OCI-LY7 (cell line): ENCODE data around the gene GSK3B. TPM values are rescaled to one million over a fixed set of nuclear protein-coding genes. Genes with fewer than 3 reads are reported as not detected.

Experiments
- BruUV-seq: library from RNA; stranded (reverse); fragments of 400-500 nt; replicated peaks from 2 replicates; lab custom pipeline; 2021; lab: Mats Ljungman, UMichigan
- CTCF ChIA-PET: fragments of 300-600 bp; sonication (Branson Sonifier 250); formaldehyde crosslinking; loops from one replicate; lab custom pipeline; 2022; ENCODE audit warnings: antibody characterized with exemption; ENCODE audit not compliant: unreplicated experiment; lab: Charles Lee
- POLR2A ChIA-PET: fragments of 300-600 bp; sonication (Branson Sonifier 250); formaldehyde crosslinking; loops from one replicate; lab custom pipeline; 2022; ENCODE audit warnings: antibody characterized with exemption; lab: Charles Lee
- DNase-seq: peaks from one replicate; pipeline ENCODE4 v3.0.0-alpha.2; 2015; ENCODE audit warnings: low spot score
- H2AFZ ChIP-seq: fragments of 200-600 bp; sonication (generic), shearing (Covaris generic); 2 replicates; pipeline ENCODE4 v1.6.1; 2014; ENCODE audit warnings: mild to moderate bottlenecking, antibody characterized with exemption, low read length, moderate library complexity
- H3K27ac ChIP-seq: fragments of 200-600 bp; sonication (generic); 2 replicates; pipeline ENCODE4 v1.5.1; 2014; ENCODE audit warnings: mixed run types, low read depth, mild to moderate bottlenecking, moderate library complexity, low read length, inconsistent platforms; ENCODE audit not compliant: poor library complexity, severe bottlenecking
- H3K36me3 ChIP-seq: fragments of 200-600 bp; sonication (generic); 2 replicates; pipeline ENCODE4 v1.6.1; 2014; ENCODE audit warnings: mild to moderate bottlenecking, antibody characterized with exemption, low read length, moderate library complexity, mixed read lengths; ENCODE audit not compliant: insufficient read depth
- H3K4me1 ChIP-seq: fragments of 200-600 bp; sonication (generic); 2 replicates; pipeline ENCODE4 v1.5.1; 2014; ENCODE audit warnings: mild to moderate bottlenecking, low read length; ENCODE audit not compliant: insufficient read depth, poor library complexity, severe bottlenecking
- H3K4me2 ChIP-seq: fragments of 200-600 bp; sonication (generic); 2 replicates; pipeline ENCODE4 v1.6.1; 2014; ENCODE audit warnings: mild to moderate bottlenecking, low read length
- H3K4me3 ChIP-seq: fragments of 200-600 bp; sonication (generic); 2 replicates; pipeline ENCODE4 v1.5.1; 2014; ENCODE audit warnings: mild to moderate bottlenecking, low read depth, low read length; ENCODE audit not compliant: poor library complexity, severe bottlenecking
- H3K79me2 ChIP-seq: fragments of 200-600 bp; sonication (generic); 2 replicates; pipeline ENCODE4 v1.6.1; 2016; ENCODE audit warnings: low read depth, mild to moderate bottlenecking, low read length, moderate library complexity, mixed read lengths; ENCODE audit not compliant: insufficient read depth
- H3K9me2 ChIP-seq: fragments of 200-600 bp; sonication (generic); 2 replicates; pipeline ENCODE4 v1.6.1; 2016; ENCODE audit warnings: mild to moderate bottlenecking, low read length, mixed read lengths; ENCODE audit not compliant: insufficient read depth
- H3K9me3 ChIP-seq: fragments of 200-600 bp; sonication (generic); 2 replicates; pipeline ENCODE4 v1.6.1; 2014; ENCODE audit warnings: mild to moderate bottlenecking, mixed run types, low read length, mixed read lengths
- H4K20me1 ChIP-seq: fragments of 200-600 bp; sonication (generic); 2 replicates; pipeline ENCODE4 v1.6.1; 2014; ENCODE audit warnings: mild to moderate bottlenecking, antibody characterized with exemption, low read length, moderate library complexity, mixed read lengths; ENCODE audit not compliant: insufficient read depth
- EZH2phosphoT487 ChIP-seq: fragments of 200-600 bp; sonication (generic); IDR thresholded peaks from 2 replicates; pipeline ENCODE4 v1.6.1; 2018; ENCODE audit warnings: low read depth, borderline replicate concordance, mild to moderate bottlenecking, mixed run types, antibody characterized with exemption, low read length, moderate library complexity, mixed read lengths
- intact Hi-C: fragments of 100-400 bp; cut with micrococcal nuclease; formaldehyde crosslinking; loops from one replicate; pipeline ENCODE4 v1.10.0; 2022; ENCODE audit not compliant: unreplicated experiment
- total RNA-seq, 2 experiments: library from RNA; depleted of rRNA in 1 of 2; stranded (reverse); fragments of >200 nt in 1 of 2; shearing (Covaris generic) in 1 of 2; gene quantifications; 2 replicates each; pipeline ENCODE4 v1.2.3, GENCODE V29; 2014 to 2022
- TF ChIP-seq, protein P1 (sequence below): fragments of 200-600 bp; sonication (generic); conservative IDR thresholded peaks from 2 replicates; pipeline ENCODE4 v1.5.1; 2014; ENCODE audit warnings: mild to moderate bottlenecking, antibody characterized with exemption, low read length, moderate library complexity, mixed read lengths

Gene GSK3B
- total RNA-seq, 2 experiments from 2014 or later, result 26.6 to 40.9 TPM

DNA sequence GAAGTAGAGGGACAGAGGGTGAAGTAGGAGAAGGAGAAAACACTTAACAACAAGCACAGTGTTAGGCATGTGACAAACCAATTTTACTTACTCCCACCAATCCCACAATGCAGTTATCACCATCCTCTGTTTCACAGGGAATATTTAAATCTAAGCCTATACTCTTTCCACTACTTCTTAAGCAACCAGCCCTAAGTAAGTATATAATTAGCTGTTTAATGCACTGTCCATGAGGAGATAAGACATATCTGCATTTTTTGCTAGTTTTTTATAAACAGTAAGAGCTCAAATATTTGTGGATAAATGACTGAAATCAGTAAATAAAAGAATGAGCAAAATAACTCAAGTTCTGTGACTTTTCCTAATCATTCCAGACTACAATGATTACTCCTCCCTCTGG lies 62.7 kb downstream of the GSK3B start:
- Histone ChIP-seq H4K20me1 (no peaks in the 10 kb centered on the region), H3K9me3 (peaks cover 9% of the 10 kb centered on the region; the same call in 1 of the 2 replicates), H3K9me2 (no peaks in the 10 kb centered on the region), H3K27ac (no peak overlapping the region), H3K79me2 (peaks cover 62% of the 10 kb centered on the region), H3K4me1 (peaks cover 9% of the 10 kb centered on the region), H3K4me3 (no peak overlapping the region), H3K4me2 (no peak overlapping the region), H3K36me3 (no peaks in the 10 kb centered on the region), H2AFZ (no peak overlapping the region)
- intact Hi-C loops, result no loop called here
- POLR2A ChIA-PET, result interaction anchor here (0.9 kb wide), 1 partner anchor 11 kb away, joined by 3 read pairs; no protein-coding TSS in a partner anchor
- TF ChIP-seq, protein P1, sequence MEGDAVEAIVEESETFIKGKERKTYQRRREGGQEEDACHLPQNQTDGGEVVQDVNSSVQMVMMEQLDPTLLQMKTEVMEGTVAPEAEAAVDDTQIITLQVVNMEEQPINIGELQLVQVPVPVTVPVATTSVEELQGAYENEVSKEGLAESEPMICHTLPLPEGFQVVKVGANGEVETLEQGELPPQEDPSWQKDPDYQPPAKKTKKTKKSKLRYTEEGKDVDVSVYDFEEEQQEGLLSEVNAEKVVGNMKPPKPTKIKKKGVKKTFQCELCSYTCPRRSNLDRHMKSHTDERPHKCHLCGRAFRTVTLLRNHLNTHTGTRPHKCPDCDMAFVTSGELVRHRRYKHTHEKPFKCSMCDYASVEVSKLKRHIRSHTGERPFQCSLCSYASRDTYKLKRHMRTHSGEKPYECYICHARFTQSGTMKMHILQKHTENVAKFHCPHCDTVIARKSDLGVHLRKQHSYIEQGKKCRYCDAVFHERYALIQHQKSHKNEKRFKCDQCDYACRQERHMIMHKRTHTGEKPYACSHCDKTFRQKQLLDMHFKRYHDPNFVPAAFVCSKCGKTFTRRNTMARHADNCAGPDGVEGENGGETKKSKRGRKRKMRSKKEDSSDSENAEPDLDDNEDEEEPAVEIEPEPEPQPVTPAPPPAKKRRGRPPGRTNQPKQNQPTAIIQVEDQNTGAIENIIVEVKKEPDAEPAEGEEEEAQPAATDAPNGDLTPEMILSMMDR, result no peak
- TF ChIP-seq EZH2phosphoT487, result no peak
- CTCF ChIA-PET, result no interaction called here
- DNase-seq, result no peak
- no TSS peak for BruUV-seq

DNA sequence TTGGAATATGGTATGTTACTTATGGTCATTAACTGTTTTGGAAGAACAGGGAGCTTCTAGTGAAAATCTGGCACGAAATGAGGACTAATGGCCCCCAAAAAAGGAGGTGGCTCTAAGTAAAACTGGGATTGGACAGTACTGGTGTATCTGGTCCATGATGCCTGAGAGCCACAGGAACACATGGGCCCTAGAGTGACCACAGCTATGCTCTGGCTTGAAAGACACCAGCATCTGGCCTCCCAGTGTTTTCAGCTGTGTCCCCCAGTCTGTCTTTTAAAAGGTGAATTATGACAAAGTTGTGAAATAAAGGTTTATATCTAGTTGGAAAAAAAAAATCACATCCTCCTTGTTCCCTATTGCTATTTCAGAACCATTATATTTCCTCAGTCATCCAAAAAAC lies 64.5 kb downstream of the GSK3B start:
- no peaks in the 10 kb centered on the region for H3K36me3 ChIP-seq
- DNase-seq, result no peak
- H3K79me2 ChIP-seq, result peaks cover 58% of the 10 kb centered on the region
- no TSS peak for BruUV-seq
- intact Hi-C loops, result no loop called here
- H3K27ac ChIP-seq, result no peak overlapping the region
- no peak overlapping the region for H2AFZ ChIP-seq
- H3K4me3 ChIP-seq, result no peak overlapping the region
- H3K4me2 ChIP-seq, result no peak overlapping the region
- H4K20me1 ChIP-seq, result no peaks in the 10 kb centered on the region
- TF ChIP-seq EZH2phosphoT487, result no peak
- TF ChIP-seq, protein P1, result no peak
- peaks cover 9% of the 10 kb centered on the region for H3K4me1 ChIP-seq
- H3K9me3 ChIP-seq, result peaks cover 9% of the 10 kb centered on the region; the same call in 1 of the 2 replicates
- POLR2A ChIA-PET, result interaction anchor here (0.7 to 1.0 kb wide), 2 partner anchors 17 to 566 kb away, joined by 3 read pairs; no protein-coding TSS in a partner anchor
- no peaks in the 10 kb centered on the region for H3K9me2 ChIP-seq
- CTCF ChIA-PET, result no interaction called here

DNA sequence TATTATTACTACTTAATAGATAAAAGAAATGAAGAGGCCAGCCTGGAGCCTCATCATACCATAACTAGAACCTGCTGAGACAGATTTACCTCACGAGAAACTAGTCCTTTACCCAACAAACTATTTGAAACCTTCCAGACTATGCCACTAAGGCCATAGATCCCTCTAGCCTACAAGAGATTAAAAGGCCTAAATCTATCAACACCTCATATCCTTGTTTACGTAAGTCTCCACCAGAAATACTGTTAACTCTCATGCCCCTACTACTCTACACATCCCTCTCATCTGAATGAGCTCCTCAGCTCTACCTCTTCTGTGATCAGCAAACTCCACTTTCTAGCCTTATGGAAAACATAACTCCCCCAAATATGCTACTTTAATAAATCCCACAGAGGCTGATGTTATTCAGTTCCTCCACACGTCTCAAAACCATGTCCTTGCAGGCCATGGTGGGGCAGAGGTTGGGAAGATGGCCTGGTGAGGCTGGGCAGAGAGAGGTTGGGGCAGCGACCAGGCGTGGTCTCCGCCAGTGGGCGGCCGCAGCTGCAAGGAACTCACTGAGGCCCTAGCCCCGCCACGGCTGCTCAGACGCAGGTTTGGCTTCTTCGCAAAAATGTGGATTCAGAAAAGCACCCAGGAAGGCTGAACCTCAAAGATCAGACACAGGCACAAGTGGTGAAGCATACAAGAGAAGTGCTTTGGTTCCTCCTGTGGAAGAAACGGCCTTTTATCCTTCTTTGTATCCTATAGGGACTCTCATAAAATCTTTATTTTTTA lies 65.8 kb downstream of the GSK3B start:
- Histone ChIP-seq H3K4me3 (no peak overlapping the region), H3K79me2 (peaks cover 63% of the 10 kb centered on the region), H3K36me3 (no peaks in the 10 kb centered on the region), H3K4me2 (no peak overlapping the region), H3K27ac (no peak overlapping the region), H3K4me1 (peaks cover 2% of the 10 kb centered on the region), H2AFZ (no peak overlapping the region), H4K20me1 (no peaks in the 10 kb centered on the region), H3K9me2 (no peaks in the 10 kb centered on the region), H3K9me3 (no peaks in the 10 kb centered on the region)
- TF ChIP-seq, protein P1, result no peak
- TF ChIP-seq EZH2phosphoT487, result no peak
- ChIA-PET CTCF (no interaction called here), POLR2A (interaction anchor here (0.6 kb wide), 1 partner anchor 154 kb away, joined by 4 read pairs; no protein-coding TSS in a partner anchor)
- no peak for DNase-seq
- intact Hi-C loops, result no loop called here
- no TSS peak for BruUV-seq
